ENCODE data around the gene GATB.
"Not testable (repeated sequence)": the region's sequence is repeated elsewhere in the genome, so short reads cannot be mapped to it uniquely, and the experiment has no call there.

GATB gene

GRCh38 chr4:151731670-151732069 lies 29.1 kb downstream of the GATB start:
- DNase-seq (ENCODE audit: low read depth in 2 of 2) = not testable (repeated sequence)

- DNase-seq (ENCODE audit: low read depth in 2 of 2) = no peak
Observed at GRCh38 chr4:151729731-151730559, 30.9 kb downstream of the GATB start.

DNA sequence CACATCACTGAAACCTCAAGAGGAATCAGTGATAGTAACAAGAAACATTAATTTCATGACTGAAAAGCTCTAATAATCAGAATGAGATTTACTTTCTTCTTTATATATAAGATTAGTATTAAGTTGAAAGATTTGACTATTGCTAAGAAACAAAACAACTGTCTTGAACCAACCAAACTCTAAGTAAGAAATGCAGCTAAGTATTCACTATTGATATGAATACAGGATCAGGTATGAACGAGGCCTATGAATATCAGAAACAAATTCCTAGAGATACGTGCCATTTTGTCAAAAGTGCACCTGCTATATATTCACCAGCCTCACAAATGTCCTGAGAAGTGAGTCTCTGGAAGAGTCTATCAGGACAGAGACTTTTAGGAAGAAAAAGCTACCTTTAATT lies 32.1 kb downstream of the GATB start:
- no peak for DNase-seq (ENCODE audit: low read depth in 2 of 2)

- DNase-seq (ENCODE audit: low read depth in 2 of 2) = no peak
Observed at GRCh38 chr4:151728006-151728405, 32.8 kb downstream of the GATB start.

DNA sequence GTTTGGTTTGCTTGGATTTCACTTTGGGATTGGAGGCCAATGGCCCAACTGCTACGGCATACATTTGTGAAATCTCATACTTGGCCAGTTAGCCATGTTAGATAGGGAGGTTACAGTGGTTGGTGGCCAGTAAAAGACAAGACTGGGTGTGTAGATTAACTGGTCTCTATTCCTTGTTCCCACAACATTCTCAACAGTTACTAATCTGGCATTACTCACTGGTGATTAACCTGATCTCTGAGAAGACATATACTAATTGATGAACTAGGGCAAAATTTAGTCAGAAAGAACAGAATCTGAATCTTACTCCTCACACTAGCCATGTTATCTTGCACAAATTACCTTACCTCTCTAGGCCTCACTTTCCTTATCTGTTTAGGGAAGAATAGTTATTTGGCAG lies 33.4 kb downstream of the GATB start:
- DNase-seq (ENCODE audit: low read depth in 2 of 2) = no peak

DNA sequence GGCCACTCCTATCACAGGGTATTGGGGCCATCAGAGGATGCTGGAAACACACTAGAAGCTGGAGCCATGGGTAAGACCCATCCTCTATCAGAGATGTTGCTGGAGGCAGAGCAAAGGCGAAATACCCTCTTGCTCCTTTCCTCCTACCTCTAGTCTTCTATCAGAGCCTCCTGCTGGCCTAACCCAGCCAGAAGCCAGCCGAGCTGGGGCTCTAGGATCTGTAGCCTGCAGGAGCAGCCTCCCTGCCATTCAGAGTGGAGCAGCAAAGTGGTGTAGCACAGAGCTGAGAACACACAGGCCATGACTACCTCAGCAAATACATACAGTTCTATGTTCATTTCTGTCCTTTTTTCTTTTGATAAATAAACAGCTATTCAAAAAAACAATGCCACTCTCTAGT lies 35.7 kb downstream of the GATB start:
- no peak for DNase-seq (ENCODE audit: low read depth in 2 of 2)

DNA sequence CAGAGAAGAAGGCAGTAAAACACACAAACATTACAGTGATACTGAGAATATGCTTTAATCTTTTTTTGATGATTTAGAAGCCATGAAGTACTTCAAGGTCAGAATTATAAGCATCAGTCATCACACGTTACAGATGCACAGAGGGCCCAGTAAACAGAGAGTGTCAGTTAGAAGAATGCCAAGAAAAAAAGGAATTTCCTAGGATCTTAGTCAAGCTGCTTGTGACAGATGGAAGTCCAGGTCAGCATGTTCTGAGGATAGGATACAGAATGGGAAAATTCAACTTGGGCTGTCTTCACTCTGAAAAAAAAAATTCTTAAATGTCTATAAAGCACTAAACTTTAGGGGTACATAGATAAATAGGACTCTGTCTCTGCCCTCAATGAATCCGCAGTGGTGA lies 38.9 kb downstream of the GATB start:
- no peak for DNase-seq (ENCODE audit: low read depth in 2 of 2)

GRCh38 chr4:151721466-151721865 lies 39.3 kb downstream of the GATB start:
- DNase-seq (ENCODE audit: low read depth in 2 of 2) = no peak

- DNase-seq (ENCODE audit: low read depth in 2 of 2) = no peak
Observed at GRCh38 chr4:151719956-151720334, 40.9 kb downstream of the GATB start.

GRCh38 chr4:151718984-151719955 lies 41.5 kb downstream of the GATB start:
- no peak for DNase-seq (ENCODE audit: low read depth in 2 of 2)

GRCh38 chr4:151717909-151718628 lies 42.7 kb downstream of the GATB start:
- no peak for DNase-seq (ENCODE audit: low read depth in 2 of 2)

GRCh38 chr4:151717314-151717713 lies 43.5 kb downstream of the GATB start:
- no peak for DNase-seq (ENCODE audit: low read depth in 2 of 2)

DNA sequence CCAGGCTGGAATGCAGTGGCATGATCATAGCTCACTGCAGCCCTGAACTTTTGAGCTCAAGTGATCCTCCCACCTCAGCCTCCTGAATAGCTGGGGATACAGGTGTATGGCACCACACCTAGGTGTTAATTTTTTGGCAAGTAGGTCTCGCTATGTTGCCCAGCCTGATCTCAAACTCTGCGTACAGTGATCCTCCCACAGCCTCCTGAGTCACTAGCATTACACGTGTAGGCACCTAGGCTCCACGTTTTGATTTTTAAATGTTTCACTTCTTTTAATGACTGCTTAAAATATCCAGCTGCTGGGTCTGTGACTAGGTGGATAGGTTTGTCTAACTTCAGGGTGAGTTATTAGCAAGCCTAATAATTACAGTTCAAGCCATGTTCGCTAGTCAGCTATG lies 44.5 kb downstream of the GATB start:
- no peak for DNase-seq (ENCODE audit: low read depth in 2 of 2)

DNA sequence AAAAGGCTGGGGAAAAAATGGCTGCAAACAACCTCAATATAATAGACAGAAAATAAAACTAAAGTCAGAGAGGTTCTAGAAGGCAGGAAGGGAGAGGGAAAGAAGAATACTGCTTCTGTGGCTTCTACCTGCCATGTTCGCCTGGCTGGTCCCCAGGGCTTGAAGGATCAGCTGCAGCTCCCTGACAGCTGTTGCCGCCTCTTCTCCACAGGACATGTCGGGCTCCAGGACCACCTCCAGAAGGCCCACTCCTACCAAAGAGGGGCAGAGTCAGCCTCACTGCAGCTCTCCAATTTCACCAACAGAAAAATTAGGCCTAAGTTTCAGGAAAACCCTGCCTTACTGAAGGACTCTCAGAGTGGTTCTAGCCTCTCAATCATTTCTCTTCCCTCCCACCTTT lies 44.9 kb downstream of the GATB start:
- no peak for DNase-seq (ENCODE audit: low read depth in 2 of 2)

- DNase-seq (ENCODE audit: low read depth in 2 of 2) = no peak
Observed at GRCh38 chr4:151712777-151713176, 48.0 kb downstream of the GATB start.

- DNase-seq (ENCODE audit: low read depth in 2 of 2) = no peak
Observed at GRCh38 chr4:151711646-151712045, 49.2 kb downstream of the GATB start.

GRCh38 chr4:151709587-151709986 lies 51.2 kb downstream of the GATB start:
- no peak for DNase-seq (ENCODE audit: low read depth in 2 of 2)

DNA sequence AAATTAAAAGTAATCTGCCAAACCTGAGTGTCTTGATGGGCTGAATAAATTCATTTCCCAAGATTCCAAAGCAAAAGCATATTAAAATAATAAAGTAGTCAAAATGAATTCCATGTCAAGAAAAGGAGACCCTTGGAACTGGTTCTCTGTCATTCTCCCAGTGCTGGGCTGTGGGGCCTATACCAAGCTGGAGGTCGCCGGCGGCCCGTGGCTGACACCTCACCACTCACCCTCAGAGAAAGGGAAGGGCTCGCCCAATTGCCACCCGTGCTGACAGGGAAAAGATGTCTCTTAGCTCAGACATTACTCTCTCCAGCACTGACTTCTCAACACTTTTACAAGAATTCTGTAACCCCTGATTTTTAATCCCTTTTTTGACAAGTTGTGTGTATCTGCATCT lies 51.7 kb downstream of the GATB start:
- DNase-seq (ENCODE audit: low read depth in 2 of 2) = no peak

GRCh38 chr4:151708100-151708499 lies 52.7 kb downstream of the GATB start:
- no peak for DNase-seq (ENCODE audit: low read depth in 2 of 2)

- no peak for DNase-seq (ENCODE audit: low read depth in 2 of 2)
Observed at GRCh38 chr4:151703401-151703800, 57.4 kb downstream of the GATB start.

GRCh38 chr4:151702256-151702655 lies 58.6 kb downstream of the GATB start:
- DNase-seq (ENCODE audit: low read depth in 2 of 2) = no peak
